ENCODE results near the gene DOK1. TPM values are rescaled to one million over a fixed set of nuclear protein-coding genes. Genes with fewer than 3 reads are reported as not detected.

DOK1 gene
- total RNA-seq, result 14.4 and 18.3 TPM in 2 replicates

DNA sequence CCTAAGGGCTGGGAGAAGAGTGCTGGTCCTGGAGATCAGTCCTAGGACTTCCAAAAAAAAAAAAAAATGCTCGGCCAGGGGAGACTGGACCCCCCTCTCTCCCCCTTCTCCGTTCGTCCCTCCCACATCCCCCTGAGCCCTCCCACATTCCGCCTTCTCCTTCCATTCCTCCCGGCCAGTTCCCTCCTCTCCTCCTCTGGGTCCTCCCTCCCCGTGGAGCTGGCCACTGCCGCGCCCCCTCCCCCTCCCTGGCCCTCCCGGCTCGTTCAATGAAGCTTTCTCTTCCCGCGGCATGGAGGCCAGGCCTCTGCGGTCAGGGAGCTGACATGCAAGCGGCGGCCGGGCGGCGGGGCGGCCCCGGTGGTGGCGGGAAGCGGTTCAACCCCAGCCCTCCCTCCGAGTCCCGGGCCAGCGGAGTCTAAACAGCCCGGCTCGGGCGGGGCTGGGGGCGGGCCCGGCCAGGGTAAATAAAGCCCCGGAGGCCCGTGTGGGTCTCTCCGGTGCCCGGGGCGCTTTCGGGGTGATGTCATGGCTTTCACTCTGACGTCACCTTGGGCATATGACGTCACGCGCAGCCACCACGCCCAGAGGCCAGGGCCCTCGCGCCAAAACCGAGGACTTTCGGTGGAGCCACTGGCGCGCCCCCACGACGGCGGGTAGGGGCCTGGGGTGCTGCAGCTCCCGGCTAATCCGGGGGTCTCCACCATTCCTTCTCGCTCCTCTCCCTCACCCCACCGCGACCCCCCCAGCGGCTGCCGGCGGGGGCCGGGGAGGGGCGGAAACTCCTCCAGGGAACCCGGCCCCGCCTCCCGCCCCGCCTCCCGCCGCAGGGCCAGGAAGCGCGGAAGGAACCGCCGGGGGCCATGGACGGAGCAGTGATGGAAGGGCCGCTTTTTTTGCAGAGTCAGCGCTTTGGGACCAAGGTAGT, at the start of gene DOK1, which contains the start of gene LOXL3:
TSS of gene DOK1 (plus strand) at position 829 of the 928 bp plus-strand sequence. CDS start at position 864, 35 bp downstream.
TSS of gene LOXL3 (minus strand) at position 51 of the 928 bp plus-strand sequence. CDS start 1,308 bp downstream, outside the sequence.

GRCh38 chr2:74507145-74507925, 47.2 kb upstream of the DOK1 start, which contains the start of gene PCGF1:
PCGF1 (minus strand) TSS chr2:74507695; CDS start chr2:74507668, 27 bp downstream.

DNA sequence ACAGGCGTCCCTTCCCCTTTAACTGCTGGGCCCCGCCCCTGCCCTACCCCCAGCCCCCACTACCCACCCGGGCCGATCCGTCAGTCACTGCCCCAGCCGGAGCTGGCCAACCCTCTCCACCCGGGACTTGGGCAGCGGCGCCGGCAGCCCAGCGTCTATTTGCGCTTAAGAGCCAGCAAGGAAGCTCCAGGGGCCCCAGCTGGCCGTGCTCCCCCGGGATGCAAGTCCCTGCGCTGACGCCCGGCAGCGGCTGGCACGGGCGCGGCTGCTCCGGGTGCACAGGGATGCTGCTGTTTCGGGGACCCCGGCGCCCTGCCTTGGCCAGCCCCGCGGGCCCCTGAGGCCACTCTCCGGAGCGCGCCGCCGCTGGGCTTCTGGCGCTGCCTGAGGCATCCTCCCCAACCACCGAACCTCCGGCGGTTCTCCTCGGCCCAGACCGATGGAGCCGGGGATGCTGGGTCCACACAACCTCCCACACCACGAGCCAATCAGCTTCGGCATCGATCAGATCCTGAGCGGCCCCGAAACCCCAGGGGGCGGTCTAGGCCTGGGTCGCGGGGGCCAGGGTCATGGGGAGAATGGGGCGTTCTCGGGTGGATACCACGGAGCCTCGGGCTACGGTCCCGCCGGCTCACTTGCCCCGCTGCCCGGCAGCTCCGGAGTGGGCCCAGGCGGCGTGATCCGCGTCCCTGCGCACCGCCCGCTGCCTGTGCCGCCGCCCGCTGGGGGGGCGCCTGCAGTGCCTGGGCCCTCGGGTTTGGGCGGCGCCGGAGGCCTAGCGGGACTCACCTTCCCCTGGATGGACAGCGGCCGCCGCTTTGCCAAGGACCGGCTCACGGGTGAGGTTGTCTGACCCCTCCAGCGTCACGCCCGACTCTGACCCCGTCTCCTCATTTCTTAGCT, 39.9 kb upstream of the DOK1 start, which contains the start of gene TLX2:
TSS of gene TLX2 (plus strand) at position 83 of the 903 bp plus-strand sequence. CDS start at position 440, 357 bp downstream.

GRCh38 chr2:74525717-74526648, 28.5 kb upstream of the DOK1 start, which contains the start of gene DQX1:
DQX1 (minus strand) TSS chr2:74526231; CDS start chr2:74525729, 502 bp downstream.

DNA sequence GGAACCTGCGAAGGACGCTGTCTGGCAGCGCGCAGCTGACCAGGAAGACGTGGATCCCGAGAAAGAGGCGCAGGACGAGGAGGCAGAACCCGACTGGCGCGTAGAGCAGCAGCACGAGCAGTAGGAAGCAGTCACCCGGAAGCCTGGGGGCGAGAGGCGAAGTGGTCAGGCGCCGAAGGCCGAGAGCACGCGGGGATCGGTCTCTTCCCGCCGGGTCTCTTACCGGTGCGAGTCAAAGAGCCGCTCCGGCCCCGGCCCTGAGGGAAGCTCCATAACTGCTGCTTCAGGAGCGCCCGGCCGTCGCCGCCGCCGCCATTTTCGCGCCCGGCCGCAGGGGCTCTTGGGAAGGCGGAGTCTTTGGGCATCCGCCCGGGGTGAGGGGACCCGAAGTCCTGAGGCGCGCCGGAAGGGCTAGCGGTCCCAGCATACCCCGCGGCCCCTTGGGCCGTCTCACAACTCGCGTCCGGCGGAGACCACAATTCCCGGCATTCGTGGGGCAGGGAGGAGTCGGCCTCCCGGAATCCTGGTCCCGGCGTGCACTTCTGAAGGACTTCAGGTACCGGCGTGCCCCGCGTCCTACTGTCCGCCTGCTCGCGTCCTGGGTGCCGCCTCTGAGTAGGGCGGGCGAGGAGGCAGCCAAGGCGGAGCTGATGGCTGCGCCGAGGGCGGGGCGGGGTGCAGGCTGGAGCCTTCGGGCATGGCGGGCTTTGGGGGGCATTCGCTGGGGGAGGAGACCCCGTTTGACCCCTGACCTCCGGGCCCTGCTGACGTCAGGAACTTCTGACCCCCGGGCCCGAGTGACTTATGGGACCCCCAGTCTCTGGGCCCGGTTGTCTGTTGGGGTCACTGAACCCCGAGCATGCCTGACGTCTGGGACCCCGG, 24.9 kb upstream of the DOK1 start, which contains the start of the genes AUP1 and HTRA2:
TSS of gene AUP1 (minus strand) at position 350 of the 882 bp plus-strand sequence. CDS start at position 273, 77 bp downstream.
TSS of gene HTRA2 (plus strand) at position 577 of the 882 bp plus-strand sequence. CDS start at position 651, 74 bp downstream.

Other genes with a start within 250 kb of the DOK1 start
- gene SLC4A5, start 211.3 kb upstream of the DOK1 start, total RNA-seq, result 0.38 TPM in 1 of 2 replicates, not detected in the other
- 101 and 183 TPM in 2 replicates for gene DCTN1, start 174.4 kb upstream of the DOK1 start, total RNA-seq
- 0.13 and 0.16 TPM in 2 replicates for gene C2orf81, start 133.1 kb upstream of the DOK1 start, total RNA-seq
- 23.2 and 38.9 TPM in 2 replicates for gene WDR54, start 133.0 kb upstream of the DOK1 start, total RNA-seq
- 3.2 and 30.9 TPM in 2 replicates for gene RTKN, start 112.8 kb upstream of the DOK1 start, total RNA-seq
- 6.6 and 11.4 TPM in 2 replicates for gene INO80B, start 99.6 kb upstream of the DOK1 start, total RNA-seq
- gene WBP1, start 96.3 kb upstream of the DOK1 start, total RNA-seq, result 25.9 and 49.3 TPM in 2 replicates
- gene MOGS, start 89.3 kb upstream of the DOK1 start, total RNA-seq, result 46.6 and 63.2 TPM in 2 replicates
- gene MRPL53, start 82.0 kb upstream of the DOK1 start, total RNA-seq, result 36.4 and 43.2 TPM in 2 replicates
- gene CCDC142, start 71.7 kb upstream of the DOK1 start, total RNA-seq, result 12.6 and 21.5 TPM in 2 replicates
- 6.0 and 12.3 TPM in 2 replicates for gene TTC31, start 71.6 kb upstream of the DOK1 start, total RNA-seq
- gene LBX2, start 55.1 kb upstream of the DOK1 start, total RNA-seq, result 1.3 and 1.9 TPM in 2 replicates
- 9.7 and 12.0 TPM in 2 replicates for gene PCGF1, start 47.0 kb upstream of the DOK1 start, total RNA-seq
- gene TLX2, start 40.3 kb upstream of the DOK1 start, total RNA-seq, result not detected in 2 replicates
- gene DQX1, start 28.5 kb upstream of the DOK1 start, total RNA-seq, result 0.16 TPM in 1 of 2 replicates, not detected in the other
- 92.4 and 104 TPM in 2 replicates for gene AUP1, start 25.0 kb upstream of the DOK1 start, total RNA-seq
- 38.4 and 43.9 TPM in 2 replicates for gene HTRA2, start 24.8 kb upstream of the DOK1 start, total RNA-seq
- gene LOXL3, start 778 bp upstream of the DOK1 start, total RNA-seq, result 1.4 and 1.8 TPM in 2 replicates
- not detected in 2 replicates for gene M1AP, start 93.6 kb downstream of the DOK1 start, total RNA-seq
- 2.3 and 7.0 TPM in 2 replicates for gene SEMA4F, start 99.5 kb downstream of the DOK1 start, total RNA-seq

Measured in bladder microvascular endothelial cell (primary cell).